DND-41 (cell line): Measurements from ENCODE around the gene BCL11A.

Experiments
- ATAC-seq: fragments of 200-7000 bp; cut with Tn5 transposase; 3 replicates; pipeline ENCODE4 v1.9.1; 2021; ENCODE audit warnings: low read depth; ENCODE audit not compliant: insufficient read depth
- DNase-seq: peaks from one replicate; pipeline ENCODE4 v3.0.0-alpha.2; 2020
- H2AFZ ChIP-seq: 2 replicates; pipeline ENCODE4 v1.6.0; 2012; ENCODE audit warnings: low read depth, low read length
- H3K27ac ChIP-seq: 2 replicates; pipeline ENCODE4 v1.5.1; 2012; ENCODE audit warnings: low read length, inconsistent platforms
- H3K27me3 ChIP-seq: fragments of 200-600 bp; sonication (generic); 2 replicates; pipeline ENCODE4 v1.6.0; 2012; ENCODE audit warnings: low read length, mild to moderate bottlenecking, inconsistent platforms; ENCODE audit not compliant: insufficient read depth, poor library complexity
- H3K36me3 ChIP-seq: 2 replicates; pipeline ENCODE4 v1.5.1; 2012; ENCODE audit warnings: low read length, inconsistent platforms; ENCODE audit not compliant: insufficient read depth
- H3K4me1 ChIP-seq: 2 replicates; pipeline ENCODE4 v1.5.1; 2012; ENCODE audit warnings: mild to moderate bottlenecking, low read length; ENCODE audit not compliant: insufficient read depth
- H3K4me2 ChIP-seq: 2 replicates; pipeline ENCODE4 v1.6.0; 2012; ENCODE audit warnings: mild to moderate bottlenecking, moderate library complexity, low read length, inconsistent platforms; ENCODE audit not compliant: insufficient read depth
- H3K4me3 ChIP-seq, 2 experiments: fragments of 200-600 bp in 1 of 2; shearing (Covaris generic) in 1 of 2; 2 replicates each; pipeline ENCODE4 v1.5.1; 2012 to 2016; ENCODE audit warnings: inconsistent platforms in 2 of 2, low read length in 2 of 2, mild to moderate bottlenecking in 2 of 2, low read depth in 1 of 2, moderate library complexity in 1 of 2
- H3K79me2 ChIP-seq: 2 replicates; pipeline ENCODE4 v1.6.0; 2012; ENCODE audit warnings: low read length, inconsistent platforms; ENCODE audit not compliant: insufficient read depth
- H3K9ac ChIP-seq: 2 replicates; pipeline ENCODE4 v1.6.0; 2012; ENCODE audit warnings: low read depth, mild to moderate bottlenecking, inconsistent platforms, low read length, moderate library complexity
- H3K9me3 ChIP-seq: 2 replicates; pipeline ENCODE4 v1.5.1; 2012; ENCODE audit warnings: low read length, moderate library complexity, mild to moderate bottlenecking, inconsistent platforms; ENCODE audit not compliant: insufficient read depth, severe bottlenecking
- H4K20me1 ChIP-seq: 2 replicates; pipeline ENCODE4 v1.6.0; 2012; ENCODE audit warnings: low read length; ENCODE audit not compliant: insufficient read depth
- CTCF ChIP-seq: IDR thresholded peaks from 2 replicates; pipeline ENCODE4 v1.5.1; 2012; ENCODE audit warnings: borderline replicate concordance, low read length, moderate library complexity, mild to moderate bottlenecking; ENCODE audit not compliant: poor library complexity, severe bottlenecking; ENCODE audit errors: extremely low read depth
- EZH2 ChIP-seq: IDR thresholded peaks from 3 replicates; pipeline ENCODE4 v1.6.1; 2012; ENCODE audit warnings: borderline replicate concordance, low read depth, mild to moderate bottlenecking, moderate library complexity, low read length, inconsistent platforms; ENCODE audit not compliant: severe bottlenecking

Gene BCL11A

GRCh38 chr2:60453872-60454271 is 99.6 kb downstream of the BCL11A start:
- H3K4me1 ChIP-seq: no peaks in the 10 kb centered on the region
- H3K27ac ChIP-seq: no peak overlapping the region
- H3K4me3 ChIP-seq: no peak overlapping the region
- ATAC-seq (no peak), DNase-seq (no peak)
- H3K27me3 ChIP-seq: no peaks in the 10 kb centered on the region
- H4K20me1 ChIP-seq: peaks cover 3% of the 10 kb centered on the region; the same call in 1 of the 2 replicates
- no peak overlapping the region for H2AFZ ChIP-seq
- peaks cover 27% of the 10 kb centered on the region for H3K36me3 ChIP-seq
- H3K9me3 ChIP-seq: no peaks in the 10 kb centered on the region
- TF ChIP-seq CTCF (no peak), EZH2 (no peak)
- H3K79me2 ChIP-seq: 0 out of 2 replicates have a peak, but pooled peaks cover 5% of the 10 kb centered on the region
- no peak overlapping the region for H3K4me2 ChIP-seq
- no peak overlapping the region for H3K9ac ChIP-seq

GRCh38 chr2:60453301-60453700 is 100.2 kb downstream of the BCL11A start:
- TF ChIP-seq CTCF: no peak
- TF ChIP-seq EZH2: no peak
- no peak overlapping the region for H3K4me2 ChIP-seq
- H3K36me3 ChIP-seq: peaks cover 26% of the 10 kb centered on the region
- H2AFZ ChIP-seq: no peak overlapping the region
- H3K27ac ChIP-seq: no peak overlapping the region
- H3K9ac ChIP-seq: no peak overlapping the region
- peaks cover 3% of the 10 kb centered on the region; the same call in 1 of the 2 replicates for H4K20me1 ChIP-seq
- H3K4me3 ChIP-seq: no peak overlapping the region
- H3K9me3 ChIP-seq: no peaks in the 10 kb centered on the region
- H3K4me1 ChIP-seq: no peaks in the 10 kb centered on the region
- DNase-seq (no peak), ATAC-seq (no peak)
- H3K27me3 ChIP-seq: no peaks in the 10 kb centered on the region
- H3K79me2 ChIP-seq: 0 out of 2 replicates have a peak, but pooled peaks cover 5% of the 10 kb centered on the region

GRCh38 chr2:60450488-60450887 is 103.0 kb downstream of the BCL11A start:
- peaks cover 14% of the 10 kb centered on the region; the same call in 1 of the 2 replicates for H3K36me3 ChIP-seq
- ATAC-seq (peak; percentile 58), DNase-seq (no peak)
- H3K9ac ChIP-seq: no peak overlapping the region
- H3K79me2 ChIP-seq: no peaks in the 10 kb centered on the region
- no peak overlapping the region for H3K27ac ChIP-seq
- no peak overlapping the region for H3K4me3 ChIP-seq
- no peaks in the 10 kb centered on the region for H3K9me3 ChIP-seq
- H2AFZ ChIP-seq: no peak overlapping the region
- H4K20me1 ChIP-seq: no peaks in the 10 kb centered on the region; the same call in 1 of the 2 replicates
- H3K4me1 ChIP-seq: no peaks in the 10 kb centered on the region
- no peaks in the 10 kb centered on the region for H3K27me3 ChIP-seq
- no peak for TF ChIP-seq CTCF
- no peak for TF ChIP-seq EZH2
- H3K4me2 ChIP-seq: no peak overlapping the region

- Histone ChIP-seq H3K79me2 (no peaks in the 10 kb centered on the region), H3K4me2 (no peak overlapping the region), H3K27me3 (no peaks in the 10 kb centered on the region), H3K4me3 (no peak overlapping the region), H3K9me3 (no peaks in the 10 kb centered on the region), H3K4me1 (no peaks in the 10 kb centered on the region), H4K20me1 (no peaks in the 10 kb centered on the region), H3K9ac (no peak overlapping the region), H3K27ac (no peak overlapping the region), H2AFZ (no peak overlapping the region), H3K36me3 (0 out of 2 replicates have a peak, but pooled peaks cover under 1% of the 10 kb centered on the region)
- ATAC-seq: no peak
- no peak for DNase-seq
- no peak for TF ChIP-seq CTCF
- TF ChIP-seq EZH2: no peak
These were observed 105.5 kb downstream of the BCL11A start for GRCh38 chr2:60447943-60448342.
